T-helper 2 cell (primary cell): ENCODE measurements around the gene RFC3.
"Not testable (repeated sequence)": the region's sequence is repeated elsewhere in the genome, so short reads cannot be mapped to it uniquely, and the experiment has no call there.

ENCODE experiments used
- DNase-seq, 5 experiments: peaks; one replicate each; pipeline versions ENCODE4 v3.0.0 to v3.0.0-alpha.2; 2012 to 2022

RFC3 gene

DNA sequence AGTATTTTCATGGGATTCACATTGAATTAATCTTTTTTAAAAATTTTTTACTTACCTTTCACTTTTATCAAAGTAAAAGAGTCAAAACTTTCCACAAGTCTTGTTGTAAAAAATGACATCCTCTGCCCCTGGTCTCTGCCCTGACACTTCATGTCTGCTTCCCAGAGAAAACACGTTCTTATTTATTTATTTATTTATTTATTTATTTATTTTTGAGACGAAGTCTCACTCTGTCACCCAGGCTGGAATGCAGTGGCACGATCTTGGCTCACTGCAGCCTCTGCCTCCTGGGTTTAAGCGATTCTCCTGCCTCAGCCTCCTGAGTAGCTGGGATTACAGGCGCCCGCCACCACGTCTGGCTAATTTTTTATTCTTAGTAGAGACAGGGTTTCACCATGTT lies 5.1 kb upstream of the RFC3 start:
- not testable (repeated sequence) for DNase-seq

DNA sequence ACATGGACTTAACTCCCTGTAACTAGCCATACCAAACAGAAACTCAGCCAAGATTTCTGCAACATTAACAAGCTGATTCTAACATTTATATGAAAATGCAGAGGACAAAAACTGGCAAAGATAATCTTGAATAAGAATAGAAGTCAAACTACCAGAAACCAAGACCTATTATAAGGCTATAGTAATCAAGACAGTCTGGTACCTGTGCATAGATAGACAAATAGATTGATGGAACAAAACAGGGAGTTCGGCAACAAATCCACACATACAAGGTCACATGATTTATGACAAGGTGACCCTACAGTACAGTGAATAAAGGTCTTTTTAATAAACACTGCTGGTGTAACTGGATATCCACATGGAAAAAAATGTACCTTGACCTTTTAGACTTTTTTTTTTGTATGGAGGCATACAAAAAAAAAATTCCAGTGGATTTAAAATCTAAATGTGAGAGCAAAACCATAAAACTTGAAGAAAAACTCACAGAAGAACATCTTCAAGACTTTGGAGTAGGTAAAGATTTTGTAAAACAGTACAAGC lies 2.9 kb upstream of the RFC3 start:
- no peak for DNase-seq

DNA sequence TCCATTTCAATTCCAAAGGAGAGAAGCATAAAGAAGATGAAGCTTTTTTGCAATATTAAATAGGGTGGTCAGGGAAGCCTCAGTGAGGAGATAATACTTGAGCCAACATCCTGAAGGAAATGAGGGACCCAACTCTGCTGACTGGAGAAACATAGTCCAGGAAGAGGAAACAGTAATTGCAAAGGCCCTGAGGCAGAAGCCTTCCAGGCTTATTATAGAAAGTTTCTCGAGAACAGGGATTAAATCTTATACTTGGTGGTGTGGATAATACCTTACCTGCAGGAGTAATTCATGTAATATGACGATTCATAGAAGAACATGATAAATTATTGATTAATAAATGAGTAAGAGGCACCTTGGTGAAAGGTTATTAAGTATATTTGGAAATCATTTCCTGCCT lies 1.0 kb upstream of the RFC3 start:
- no peak for DNase-seq

DNA sequence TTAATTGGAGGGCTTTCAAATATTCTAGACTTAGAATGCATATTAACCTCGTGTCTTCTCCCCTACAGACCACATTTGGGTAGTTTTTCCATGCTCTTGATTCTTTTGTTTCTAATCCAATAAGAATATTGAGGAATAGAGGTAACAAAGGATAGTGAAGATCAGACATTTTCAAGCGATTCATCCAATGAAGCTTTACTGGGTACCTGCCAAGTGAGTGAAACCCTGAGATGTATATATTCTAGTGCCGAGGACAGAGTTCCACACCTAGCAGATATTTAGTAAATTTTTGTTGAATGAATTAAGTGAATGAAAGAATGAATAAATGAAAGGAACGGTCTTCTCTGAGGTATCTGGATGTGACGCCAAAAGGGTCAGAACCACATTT lies 442 bp upstream of the RFC3 start:
- no peak for DNase-seq

DNA sequence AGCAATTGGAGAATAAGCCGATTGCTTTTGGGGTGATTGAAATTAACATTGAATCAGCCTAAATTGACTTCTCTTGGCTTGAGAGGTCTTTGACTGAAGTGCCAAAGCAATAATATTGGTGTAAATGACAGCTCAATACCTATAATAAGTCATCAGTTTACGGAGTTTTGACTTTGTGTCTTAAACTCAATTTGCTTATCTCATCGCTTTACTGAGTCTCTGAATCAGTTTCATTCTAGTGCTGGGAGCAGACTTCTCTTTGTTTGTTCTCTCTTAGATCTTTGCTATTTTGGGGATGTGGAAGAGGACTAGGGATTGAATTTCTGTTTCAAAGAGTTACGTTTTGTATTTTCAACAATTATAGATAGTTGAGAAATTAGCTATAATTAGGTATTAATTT lies 7.1 kb downstream of the RFC3 start:
- no peak for DNase-seq

DNA sequence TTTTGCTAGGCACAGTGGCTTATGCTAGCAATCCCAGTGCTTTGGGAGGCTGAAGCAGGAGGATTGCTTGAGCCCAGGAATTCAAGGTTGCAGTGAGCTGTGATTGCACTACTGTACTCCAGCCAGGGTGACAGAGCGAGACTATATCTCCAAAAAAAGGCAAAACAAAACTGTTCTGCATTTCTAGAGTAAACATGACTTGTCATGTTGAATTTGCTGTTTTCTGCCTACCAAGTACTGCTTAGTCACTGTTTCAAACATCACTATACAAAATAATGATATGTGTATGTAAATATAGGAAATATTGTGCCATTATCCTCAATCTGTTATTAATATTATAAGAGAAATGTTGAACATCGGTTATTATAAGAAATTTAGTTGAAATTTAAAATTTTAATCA lies 9.2 kb downstream of the RFC3 start:
- DNase-seq = no peak

DNA sequence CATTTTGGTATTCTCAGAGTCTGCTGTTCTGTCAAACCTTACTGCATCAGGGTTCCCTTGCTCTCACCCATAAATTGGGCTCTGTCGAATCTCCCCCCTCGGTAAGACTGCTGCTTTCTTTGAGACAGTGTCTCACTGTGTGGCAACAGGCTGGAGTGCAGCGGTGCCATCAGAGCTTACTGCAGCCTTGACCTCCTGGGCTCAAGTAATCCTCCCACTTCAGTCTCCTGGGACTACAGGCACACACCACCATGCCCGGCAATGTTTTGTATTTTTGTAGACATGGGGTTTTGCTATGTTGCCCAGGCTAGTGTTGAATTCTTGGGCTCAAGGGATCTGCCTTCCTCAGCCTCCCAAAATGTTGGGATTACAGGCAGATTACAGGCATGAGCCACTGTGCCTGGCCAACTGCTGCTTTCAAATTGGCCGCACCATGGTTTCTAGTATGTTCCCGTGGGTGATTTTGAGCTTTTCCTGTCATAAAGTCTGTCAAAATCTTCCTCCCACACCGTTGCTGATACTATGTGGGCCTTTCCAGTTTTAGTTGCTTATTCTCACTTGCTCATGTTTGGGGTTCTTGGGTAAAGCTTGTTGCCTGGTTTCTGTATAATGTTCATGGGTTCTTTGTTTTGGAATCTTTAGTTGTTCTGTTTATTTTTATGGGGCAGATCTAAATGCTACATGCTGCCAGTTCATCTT lies 10.6 kb downstream of the RFC3 start:
- DNase-seq = no peak

DNA sequence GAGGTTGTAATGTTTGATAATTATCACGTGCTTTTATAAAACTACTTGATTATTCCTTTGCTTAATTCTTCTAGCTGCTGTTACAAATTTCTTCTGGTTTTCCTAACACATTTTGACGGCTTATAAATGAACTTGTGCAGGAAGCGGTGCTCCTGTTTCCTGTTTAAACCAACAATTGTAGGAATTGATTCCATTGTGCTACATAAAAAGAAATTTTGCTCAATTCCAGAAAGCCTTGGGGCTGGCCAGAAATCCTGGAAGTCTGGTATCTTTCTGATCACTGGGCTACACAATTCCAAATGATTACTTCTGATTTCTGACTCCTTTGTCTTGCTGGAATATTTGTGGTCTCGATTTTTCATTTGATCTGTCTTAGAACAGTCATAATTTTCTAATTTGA lies 14.9 kb downstream of the RFC3 start:
- no peak for DNase-seq

DNA sequence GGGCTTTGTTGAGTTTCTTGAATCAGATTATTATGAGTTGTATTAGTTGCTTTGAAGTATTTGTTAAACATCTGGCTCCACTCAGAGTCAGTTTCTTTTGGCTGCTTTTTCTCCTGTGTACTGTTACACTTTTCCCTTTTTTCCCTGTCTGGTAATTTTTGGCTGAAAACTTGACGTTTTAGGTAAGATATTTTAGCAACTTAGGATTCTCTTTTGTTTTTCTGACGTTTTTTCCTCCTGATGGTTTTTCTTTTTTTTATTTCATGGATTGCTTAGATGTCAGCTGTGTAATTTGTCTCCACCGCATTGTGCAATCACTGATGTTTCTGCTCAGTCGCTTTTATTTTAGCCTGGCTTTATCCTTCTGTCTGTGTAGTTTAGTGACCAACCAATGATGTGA lies 20.7 kb downstream of the RFC3 start:
- DNase-seq = no peak

DNA sequence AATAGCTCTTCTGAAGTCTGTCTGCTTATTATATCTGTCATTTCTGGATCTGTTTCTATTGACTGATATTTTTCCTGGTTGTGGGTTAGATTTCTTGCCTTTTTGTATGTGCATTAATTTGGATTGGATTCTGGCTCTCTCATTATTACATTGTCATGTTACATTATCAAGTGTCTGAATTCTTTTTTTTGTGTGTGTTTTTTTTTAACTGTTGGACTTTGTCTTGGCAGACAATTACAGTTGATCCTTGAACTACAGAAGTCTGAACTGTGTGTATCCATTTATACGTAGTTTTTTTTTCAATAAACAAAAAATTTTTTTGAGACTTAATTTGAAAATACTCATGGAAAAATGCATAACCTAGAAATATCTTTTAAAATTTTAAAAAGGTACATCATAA lies 22.5 kb downstream of the RFC3 start:
- no peak for DNase-seq

DNA sequence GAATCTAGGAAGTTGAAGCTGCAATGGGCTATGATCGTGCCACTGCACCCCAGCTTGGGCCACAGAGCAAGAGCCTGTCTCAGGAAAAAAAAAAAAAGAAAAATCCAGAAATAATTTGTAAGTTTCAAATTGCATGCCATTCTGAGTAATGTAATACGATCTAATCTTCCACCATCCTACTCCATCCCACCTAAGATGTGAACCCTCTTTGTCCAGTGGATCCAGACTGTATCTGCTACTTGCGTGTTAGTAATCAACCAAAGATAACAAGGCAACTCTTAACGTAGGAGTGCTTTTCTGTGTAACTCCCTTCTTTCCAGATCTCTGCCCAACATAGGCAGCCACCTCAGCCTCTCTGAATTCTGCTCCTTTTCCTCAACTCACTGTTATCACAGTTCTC lies 24.3 kb downstream of the RFC3 start:
- DNase-seq = no peak

DNA sequence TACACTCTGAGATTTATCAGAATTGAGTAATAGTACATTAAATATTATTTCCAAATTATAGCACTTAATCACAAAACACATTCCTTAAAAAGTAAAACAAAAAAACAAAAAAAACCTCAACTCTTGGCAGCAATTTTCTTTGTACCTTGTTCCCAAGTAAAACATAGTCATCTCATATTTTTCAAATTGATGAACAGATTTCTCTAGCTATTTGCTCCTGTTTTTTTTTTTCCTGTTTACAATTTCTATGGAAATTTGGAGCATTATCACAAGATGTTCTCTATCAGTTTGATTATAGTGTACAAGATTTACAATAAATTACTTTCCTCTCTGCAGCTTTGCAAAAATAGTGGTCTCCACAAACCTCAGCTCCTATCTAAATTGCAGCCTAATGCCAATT lies 25.0 kb downstream of the RFC3 start:
- DNase-seq = no peak

DNA sequence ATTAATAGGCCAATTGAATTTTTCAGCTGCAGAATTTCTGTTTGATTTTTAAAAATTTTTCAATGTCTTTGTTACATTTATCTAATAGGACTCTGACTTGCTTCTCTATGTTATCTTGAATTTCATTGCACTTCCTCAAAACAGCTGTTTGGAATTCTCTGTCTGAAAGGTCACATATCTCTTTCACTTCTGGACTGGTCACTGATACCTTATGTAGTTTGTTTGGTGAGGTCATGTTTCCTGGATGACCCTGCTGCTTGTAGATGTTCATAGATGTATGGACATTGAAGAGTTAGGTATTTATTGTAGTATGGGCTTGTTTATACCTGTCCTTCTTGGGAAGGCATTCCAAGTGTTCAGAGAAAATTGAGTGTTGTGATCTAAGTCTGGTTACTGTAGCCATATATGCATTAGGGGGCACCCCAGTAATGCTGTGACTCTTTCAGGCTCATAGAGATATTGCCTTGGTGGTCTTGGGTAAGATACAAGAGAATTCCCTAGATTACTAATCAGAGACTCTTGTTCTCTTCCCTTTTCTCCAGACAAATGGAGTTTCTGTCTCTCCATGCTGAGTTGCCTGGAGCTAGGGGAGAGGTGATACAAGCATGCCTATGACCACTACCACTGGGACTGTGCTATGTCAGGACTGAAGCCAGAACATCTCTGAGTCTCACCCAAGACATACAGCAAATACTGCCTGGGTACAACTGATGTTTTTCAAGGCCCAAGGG lies 27.8 kb downstream of the RFC3 start:
- DNase-seq = no peak

DNA sequence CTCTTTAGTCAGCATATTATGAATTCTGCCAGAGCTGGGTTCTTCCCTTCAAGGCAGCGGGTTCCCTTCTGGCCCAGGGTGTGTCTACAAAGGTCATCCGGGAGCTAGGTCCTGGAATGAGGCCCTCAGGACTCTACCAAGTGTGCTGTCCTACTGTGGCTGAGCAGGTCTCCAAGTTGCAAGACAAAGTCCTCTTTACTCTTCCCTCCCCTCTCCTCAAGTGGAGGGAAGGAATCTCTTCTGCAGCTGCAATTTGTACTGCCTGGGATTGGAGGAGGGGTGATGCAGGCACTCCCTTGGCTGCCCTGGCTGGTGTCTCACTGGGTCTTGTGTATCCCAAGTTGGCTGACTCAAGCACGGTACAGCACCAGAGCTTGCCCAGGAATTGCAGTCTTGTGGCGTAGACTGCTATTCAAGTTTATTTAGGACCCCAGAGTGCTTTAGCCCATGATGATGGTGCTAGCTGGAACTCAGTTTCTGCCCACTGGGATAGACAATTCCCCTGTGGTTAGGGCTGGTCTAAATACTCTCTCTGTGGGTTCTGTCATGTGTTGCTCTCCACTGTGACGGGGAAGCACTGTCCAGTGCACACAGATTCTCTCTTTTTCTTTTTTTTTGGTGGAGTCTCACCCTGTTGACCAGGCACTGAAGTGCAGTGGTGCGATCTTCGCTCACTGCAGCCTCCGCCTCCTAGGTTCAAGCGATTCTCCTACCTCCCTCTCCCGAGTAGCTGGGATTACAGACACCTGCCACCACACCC lies 28.5 kb downstream of the RFC3 start:
- DNase-seq = no peak

DNA sequence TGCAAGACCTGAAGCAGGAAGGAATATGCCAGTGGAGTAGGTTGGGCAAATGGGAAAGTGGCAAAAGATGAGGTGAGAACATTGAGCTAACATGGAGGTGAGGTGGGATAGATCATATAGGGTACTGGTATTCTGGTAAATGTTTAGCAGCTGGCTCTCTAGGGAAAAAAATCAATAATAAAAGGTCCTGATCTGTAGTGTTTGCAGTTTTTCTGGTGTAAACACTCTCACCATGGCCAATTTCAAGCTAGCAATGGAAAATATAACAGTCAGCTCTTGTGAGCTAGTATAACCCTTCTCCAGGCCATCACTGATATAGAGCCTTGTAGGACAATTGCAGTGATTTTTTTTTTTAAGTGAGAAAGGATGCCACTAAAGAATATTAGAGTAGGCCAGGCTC lies 31.3 kb downstream of the RFC3 start:
- DNase-seq = no peak

DNA sequence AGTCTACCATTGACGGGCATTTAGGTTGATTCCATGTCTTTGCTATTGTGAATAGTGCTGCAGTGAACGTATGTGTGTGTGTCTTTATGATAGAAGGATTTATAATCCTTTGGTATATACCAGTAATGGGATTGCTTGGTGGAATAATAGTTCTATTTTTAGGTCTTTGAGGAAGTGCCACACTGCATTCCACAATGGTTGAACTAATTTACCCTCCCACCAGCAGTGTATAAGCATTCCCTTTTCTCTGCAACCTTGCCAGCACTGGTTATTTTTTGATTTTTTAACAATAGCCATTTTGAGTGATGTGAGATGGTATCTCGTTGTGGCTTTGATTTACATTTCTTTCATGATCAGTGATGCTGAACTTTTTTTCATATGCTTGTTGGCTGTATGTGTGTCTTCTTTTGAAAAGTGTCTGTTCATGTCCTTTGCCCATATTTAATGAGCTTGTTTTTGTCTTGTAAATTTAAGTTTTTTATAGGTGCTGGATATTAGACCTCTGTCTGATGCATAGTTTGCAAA lies 37.5 kb downstream of the RFC3 start:
- DNase-seq = no peak

DNA sequence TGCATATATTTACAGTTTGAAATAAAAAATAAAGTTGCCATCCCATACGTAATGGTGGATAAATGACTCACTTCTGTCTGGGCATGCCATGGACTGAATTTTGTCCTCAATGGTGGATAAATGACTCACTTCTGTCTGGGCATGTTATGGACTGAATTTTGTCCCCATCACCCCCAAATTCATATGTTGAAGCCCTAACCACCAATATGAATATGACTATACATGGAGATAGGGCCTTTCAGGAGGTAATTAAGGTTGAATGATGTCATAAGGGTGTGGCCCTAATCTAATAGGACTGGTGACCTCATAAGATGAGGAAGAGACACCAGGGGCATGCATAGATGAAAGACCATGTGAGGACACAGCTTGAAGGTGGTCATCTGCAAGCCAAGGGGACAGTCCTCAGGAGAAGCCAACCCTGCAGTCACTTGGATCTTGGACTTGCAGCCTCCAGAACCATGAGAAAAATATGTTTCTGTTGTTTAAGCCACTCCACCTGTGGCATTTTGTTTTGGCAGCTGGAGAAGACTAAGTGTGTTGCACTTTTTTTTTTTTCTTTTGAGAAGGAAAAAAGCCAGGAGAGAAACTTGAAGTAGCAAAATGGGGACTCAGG lies 41.8 kb downstream of the RFC3 start:
- no peak for DNase-seq

DNA sequence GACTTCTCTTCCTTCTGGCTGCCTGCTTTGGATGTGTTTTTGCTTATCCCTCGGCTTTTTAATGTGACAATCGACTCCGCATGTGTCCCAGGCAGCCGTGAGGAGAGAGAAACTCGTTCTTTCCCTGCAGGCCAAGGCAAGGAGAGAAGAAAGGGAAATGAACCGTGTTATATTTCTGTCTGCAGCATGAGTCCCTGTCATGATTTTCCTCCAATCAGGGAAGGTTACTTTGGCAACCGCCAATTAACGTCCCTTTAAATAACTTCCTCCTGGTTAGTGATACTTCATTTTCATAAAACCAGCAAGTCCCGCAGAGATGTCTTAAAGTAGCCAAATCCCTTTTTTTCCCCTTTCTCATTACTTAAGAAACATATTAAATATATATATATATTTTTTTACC lies 42.6 kb downstream of the RFC3 start:
- no peak for DNase-seq

DNA sequence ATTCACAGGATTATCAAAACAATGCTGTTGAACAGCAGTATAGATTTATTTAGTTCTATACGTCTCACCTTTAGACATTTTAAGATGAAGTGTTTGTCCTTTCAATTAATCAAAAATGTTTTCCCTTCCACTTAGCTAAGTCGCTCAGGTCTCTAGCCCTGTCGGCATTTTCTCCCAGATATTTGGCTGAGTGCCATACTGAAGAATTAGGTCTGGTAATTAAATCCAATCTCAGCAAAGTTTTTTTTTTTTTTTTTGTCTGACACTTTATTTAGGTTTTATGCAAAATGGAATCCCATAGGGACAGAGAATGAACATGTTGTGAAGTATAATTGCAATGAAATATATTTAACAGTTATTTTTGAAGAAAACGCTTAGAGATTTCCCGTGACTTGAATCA lies 44.1 kb downstream of the RFC3 start:
- no peak for DNase-seq

DNA sequence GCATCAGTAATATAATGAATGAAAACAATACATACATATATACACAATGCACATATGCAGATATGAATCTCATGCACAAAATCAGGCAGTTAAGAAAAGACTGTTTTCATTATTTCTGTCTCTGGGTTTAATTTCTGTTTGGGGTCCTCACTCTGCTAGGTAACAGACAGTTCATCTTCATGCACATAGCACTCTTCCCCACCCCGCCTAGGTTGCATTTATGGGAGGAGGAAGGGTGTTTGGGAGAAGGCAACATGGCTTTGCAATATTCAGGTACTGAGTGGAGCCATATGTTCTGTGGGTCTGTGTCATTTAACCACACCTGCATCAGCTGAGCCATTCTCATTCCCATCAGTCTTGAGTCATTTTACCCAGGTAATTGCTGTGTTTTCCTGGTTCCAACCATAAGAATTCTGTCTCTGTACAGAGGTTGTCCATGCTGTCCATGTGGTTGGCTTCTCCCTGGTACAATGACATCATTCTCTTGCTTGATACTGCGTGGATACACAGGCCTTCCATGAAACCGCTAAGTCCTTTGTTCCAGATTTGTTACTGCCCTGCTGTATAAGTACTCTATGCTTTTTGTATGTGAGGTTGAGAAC lies 45.3 kb downstream of the RFC3 start:
- DNase-seq = no peak

DNA sequence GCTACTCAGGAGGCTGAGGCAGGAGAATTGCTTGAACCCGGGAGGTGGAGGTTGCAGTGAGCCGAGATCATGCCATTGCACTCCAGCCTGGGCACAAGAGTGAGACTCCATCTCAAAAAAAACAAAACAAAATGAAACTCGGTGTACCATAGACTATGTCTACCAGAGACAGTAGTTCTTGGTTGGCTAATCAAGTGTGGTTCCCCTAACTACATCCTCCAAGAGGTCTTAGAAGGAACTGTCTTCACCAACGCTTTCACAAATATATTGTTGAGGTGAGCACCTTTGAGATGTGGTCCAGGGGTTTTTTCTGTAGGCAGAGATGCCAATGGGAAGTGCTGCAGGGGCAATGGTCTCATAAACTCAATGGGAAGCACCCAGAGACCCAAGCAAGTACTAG lies 48.0 kb downstream of the RFC3 start:
- DNase-seq = no peak

DNA sequence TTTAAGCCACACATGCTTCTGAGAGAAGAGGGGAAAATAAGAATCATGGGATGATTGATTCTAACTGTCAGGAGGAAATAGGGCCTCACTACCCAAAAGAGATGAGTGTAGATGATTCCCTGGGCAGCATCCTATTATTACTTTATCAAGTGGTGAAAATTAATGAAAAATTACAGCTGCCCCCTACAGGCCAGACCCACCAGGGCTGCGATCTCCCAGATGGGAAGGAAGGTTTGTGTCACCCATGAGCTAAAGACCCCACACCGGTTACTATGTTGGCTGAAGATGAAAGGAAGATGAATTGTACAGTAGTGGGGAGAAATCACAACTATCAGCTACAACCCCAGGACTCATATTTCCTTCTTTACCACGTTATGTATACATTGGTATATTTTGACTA lies 49.5 kb downstream of the RFC3 start:
- DNase-seq = no peak
